GM12892 (cell line): ENCODE measurements around the gene SYNDIG1.

Experiments
- DNase-seq: peaks from one replicate; pipeline ENCODE4 v3.0.0; 2011; ENCODE audit not compliant: insufficient read length
- FAIRE-seq: peaks from 2 replicates; lab custom pipeline; 2011; peaks lifted over from hg19 to GRCh38; lab: Jason Lieb, UNC
- POLR2A ChIP-seq: IDR thresholded peaks from 2 replicates; pipeline ENCODE4 v1.6.1; 2011; ENCODE audit warnings: low read depth, low read length, control low read depth
- POLR2AphosphoS5 ChIP-seq: IDR thresholded peaks from 2 replicates; pipeline ENCODE4 v1.6.1; 2011; ENCODE audit warnings: low read depth, low read length, control low read depth
- TAF1 ChIP-seq: IDR thresholded peaks from 2 replicates; pipeline ENCODE4 v1.6.1; 2011; ENCODE audit warnings: low read depth, mild to moderate bottlenecking, control low read depth, low read length, borderline replicate concordance

SYNDIG1 gene

DNA sequence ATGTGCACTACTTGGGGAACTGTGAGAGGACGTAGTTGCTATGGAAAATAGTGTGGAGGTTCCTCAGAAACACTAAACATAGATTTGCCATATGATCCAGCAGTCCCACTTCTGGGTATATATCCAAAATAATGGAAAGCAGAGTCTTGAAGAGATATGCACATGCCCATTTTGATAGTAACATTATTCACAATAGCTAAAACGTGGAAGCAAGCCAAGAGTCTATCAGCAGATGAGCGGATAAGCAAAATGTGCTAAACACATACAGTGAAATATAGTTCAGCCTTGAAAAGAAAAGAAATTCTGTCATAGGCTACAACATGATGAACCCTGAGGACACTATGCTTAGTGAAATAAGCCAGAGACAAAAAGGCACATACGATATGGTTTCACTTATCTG, 11.1 kb downstream of the SYNDIG1 start:
- DNase-seq, result no peak
- FAIRE-seq, result no peak
- TF ChIP-seq TAF1, result no peak
- TF ChIP-seq POLR2AphosphoS5, result no peak
- no peak for TF ChIP-seq POLR2A

- TF ChIP-seq POLR2A (no peak), TAF1 (no peak), POLR2AphosphoS5 (no peak)
- FAIRE-seq (no peak), DNase-seq (no peak)
Measured at GRCh38 chr20:24481173-24481572, 11.7 kb downstream of the SYNDIG1 start.

DNA sequence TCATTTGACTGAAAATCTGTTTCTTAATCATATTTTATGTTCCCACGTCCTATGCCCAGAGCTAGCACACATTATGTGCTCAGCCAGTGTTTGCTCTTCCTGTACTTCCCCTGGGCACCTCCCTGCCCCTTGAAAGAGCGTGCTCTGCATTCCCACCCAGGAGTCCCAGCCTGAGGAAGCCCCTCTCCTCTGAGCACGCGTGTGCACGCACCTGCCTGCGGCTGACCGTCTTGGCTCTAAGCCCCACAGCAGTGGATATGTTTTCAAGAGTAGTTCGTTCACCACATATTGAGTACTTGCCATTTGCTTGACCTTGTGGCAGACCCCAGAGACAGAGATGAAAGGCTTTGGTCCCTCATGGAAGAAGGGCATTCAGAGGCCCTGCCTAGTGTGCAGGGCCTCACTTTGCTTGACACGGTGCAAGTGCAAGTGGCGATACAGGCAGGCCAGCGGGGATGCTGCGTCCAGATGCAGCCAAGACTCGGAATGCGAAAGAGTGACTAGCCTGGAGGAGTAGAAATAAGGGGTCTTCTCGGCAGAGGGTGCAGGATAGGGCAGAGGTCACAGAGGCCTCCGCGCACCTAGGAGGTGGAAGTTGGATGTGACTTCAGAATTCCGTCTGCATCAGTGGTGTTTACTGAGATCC, 14.1 kb downstream of the SYNDIG1 start:
- FAIRE-seq (no peak), DNase-seq (no peak)

DNA sequence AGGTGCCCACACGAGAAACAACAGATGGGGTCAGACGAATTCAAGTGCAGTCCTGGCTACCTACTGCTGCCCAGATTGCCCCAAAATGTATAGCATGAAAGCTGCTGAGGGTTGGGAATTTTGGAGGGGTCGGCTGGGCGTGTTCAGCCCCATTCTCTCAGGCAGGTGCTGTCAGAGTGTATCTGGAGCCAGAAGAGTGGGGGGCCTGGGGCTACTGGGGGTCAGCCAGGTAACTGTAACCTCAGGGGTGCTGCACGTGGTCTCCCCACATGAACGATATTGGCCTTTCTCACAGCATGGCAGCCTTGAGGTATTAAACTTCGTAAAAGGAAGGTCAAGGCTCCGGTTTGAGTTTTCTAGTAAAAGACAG, 14.6 kb downstream of the SYNDIG1 start:
- no peak for TF ChIP-seq POLR2AphosphoS5
- no peak for TF ChIP-seq TAF1
- no peak for TF ChIP-seq POLR2A
- DNase-seq (no peak), FAIRE-seq (no peak)

More for the DNA sequence above, 14.1 kb downstream of the SYNDIG1 start:
- TF ChIP-seq POLR2A, result no peak

- DNase-seq (no peak), FAIRE-seq (no peak)
- TF ChIP-seq POLR2A (no peak), TAF1 (no peak), POLR2AphosphoS5 (no peak)
Measured at GRCh38 chr20:24485981-24486380, 16.6 kb downstream of the SYNDIG1 start.

DNA sequence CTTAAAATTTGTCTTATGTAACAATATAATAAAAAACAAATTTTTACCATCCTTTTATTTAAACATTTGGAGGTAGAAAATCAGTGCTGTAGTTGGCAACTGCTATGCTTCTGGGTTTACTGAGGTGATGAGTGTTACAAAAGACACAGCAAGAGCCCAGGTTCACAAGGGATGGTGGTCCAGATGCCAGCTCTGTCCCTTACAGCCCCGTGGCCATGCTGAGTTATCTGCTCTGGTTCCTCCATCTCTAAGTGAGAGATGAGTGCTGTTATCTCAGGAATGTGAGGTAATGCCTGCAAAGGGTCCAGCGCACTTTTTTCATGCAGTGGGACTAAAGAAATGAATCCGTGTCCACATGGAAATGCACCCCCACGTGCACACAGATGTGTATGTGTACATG, 17.8 kb downstream of the SYNDIG1 start:
- TF ChIP-seq POLR2A (no peak), POLR2AphosphoS5 (no peak), TAF1 (no peak)
- no peak for FAIRE-seq
- no peak for DNase-seq

DNA sequence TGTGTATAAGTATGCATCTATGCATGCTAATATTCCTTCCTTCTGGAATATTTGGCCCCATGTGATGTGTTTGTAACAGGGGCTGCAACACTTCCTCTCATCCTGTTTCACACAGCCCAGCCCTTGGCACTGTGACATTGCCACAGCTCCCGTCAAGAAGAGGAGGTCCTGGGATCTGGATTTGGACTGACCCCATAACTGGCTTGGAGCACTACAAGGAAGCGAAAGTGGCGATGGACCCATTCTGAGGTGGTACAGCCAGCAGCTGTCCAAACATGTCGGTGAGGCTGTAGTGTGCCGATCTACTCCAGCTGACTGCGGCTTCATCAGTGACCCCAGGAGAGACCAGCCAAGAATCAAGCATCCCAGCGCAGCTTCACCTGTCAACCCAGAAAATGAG, 18.2 kb downstream of the SYNDIG1 start:
- DNase-seq, result no peak
- TF ChIP-seq TAF1 (no peak), POLR2AphosphoS5 (no peak), POLR2A (no peak)
- no peak for FAIRE-seq

GRCh38 chr20:24488064-24488799, 18.8 kb downstream of the SYNDIG1 start:
- no peak for TF ChIP-seq POLR2A
- TF ChIP-seq POLR2AphosphoS5, result no peak
- no peak for TF ChIP-seq TAF1
- FAIRE-seq (no peak), DNase-seq (no peak)

- no peak for TF ChIP-seq POLR2AphosphoS5
- TF ChIP-seq POLR2A, result no peak
- no peak for TF ChIP-seq TAF1
- no peak for FAIRE-seq
Measured at GRCh38 chr20:24488800-24489175, 19.4 kb downstream of the SYNDIG1 start.

GRCh38 chr20:24489193-24489592, 19.8 kb downstream of the SYNDIG1 start:
- TF ChIP-seq POLR2AphosphoS5 (no peak), POLR2A (no peak), TAF1 (no peak)
- DNase-seq, result no peak
- FAIRE-seq, result no peak

More at GRCh38 chr20:24488800-24489175, 19.4 kb downstream of the SYNDIG1 start:
- DNase-seq, result no peak

DNA sequence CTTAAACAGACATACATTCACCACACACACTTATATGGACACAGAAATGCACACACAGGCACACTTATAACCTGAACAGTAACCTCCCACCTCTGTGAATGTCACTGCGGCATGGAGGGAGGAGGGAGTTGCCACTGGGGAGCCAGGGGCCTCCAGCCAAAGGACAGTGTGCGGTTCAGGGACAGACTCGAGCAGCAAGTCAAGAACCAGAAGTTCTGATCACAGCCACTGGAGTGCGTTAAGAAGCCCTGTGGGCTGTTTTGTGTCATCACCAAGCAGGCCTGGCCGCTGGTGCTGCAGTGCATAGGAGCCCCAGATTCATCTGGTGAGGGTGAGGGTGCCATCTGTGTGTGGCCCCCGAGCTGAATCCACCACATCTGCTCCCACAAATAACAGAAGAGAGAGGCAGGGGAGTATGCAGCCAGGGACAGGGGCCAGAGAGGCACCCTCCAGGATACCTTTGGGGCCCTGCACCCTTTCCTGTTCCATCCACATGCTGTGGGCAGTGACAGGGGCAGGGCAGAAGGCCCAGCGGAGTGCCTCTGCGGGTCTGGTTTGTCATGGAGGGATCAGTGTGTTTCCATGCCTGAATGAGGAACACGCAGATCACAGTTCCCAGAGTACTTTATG, 20.3 kb downstream of the SYNDIG1 start:
- DNase-seq (no peak), FAIRE-seq (no peak)
- no peak for TF ChIP-seq POLR2AphosphoS5
- no peak for TF ChIP-seq POLR2A
- no peak for TF ChIP-seq TAF1
